Right lobe of liver (tissue), 4 donors: ENCODE results near the gene METTL1.

Source experiments
- POLR2A ChIP-seq: fragments of 450-650 bp; IDR thresholded peaks from one replicate; pipeline ENCODE4 v1.6.1; 2017; ENCODE audit warnings: antibody characterized with exemption, mild to moderate bottlenecking
- TF ChIP-seq, protein P1 (sequence below), 4 donors: fragments of 200-600 bp in 3 of 4; fragments of 450-650 bp in 1 of 4; IDR thresholded peaks; one replicate each; pipeline versions ENCODE4 v1.5.1 to v1.8.0; 2016 to 2022; ENCODE audit warnings: antibody characterized with exemption in 4 of 4, mild to moderate bottlenecking in 2 of 4
- donor health status: DM: no; HTN: no; CAD: no.
- donor health status: DM: no; HTN: no; CAD: no.
- donor health status: DM: no; HTN: yes; CAD: no.

GRCh38 chr12:57810450-57810849, 38.5 kb upstream of the METTL1 start:
- TF ChIP-seq, protein P1, sequence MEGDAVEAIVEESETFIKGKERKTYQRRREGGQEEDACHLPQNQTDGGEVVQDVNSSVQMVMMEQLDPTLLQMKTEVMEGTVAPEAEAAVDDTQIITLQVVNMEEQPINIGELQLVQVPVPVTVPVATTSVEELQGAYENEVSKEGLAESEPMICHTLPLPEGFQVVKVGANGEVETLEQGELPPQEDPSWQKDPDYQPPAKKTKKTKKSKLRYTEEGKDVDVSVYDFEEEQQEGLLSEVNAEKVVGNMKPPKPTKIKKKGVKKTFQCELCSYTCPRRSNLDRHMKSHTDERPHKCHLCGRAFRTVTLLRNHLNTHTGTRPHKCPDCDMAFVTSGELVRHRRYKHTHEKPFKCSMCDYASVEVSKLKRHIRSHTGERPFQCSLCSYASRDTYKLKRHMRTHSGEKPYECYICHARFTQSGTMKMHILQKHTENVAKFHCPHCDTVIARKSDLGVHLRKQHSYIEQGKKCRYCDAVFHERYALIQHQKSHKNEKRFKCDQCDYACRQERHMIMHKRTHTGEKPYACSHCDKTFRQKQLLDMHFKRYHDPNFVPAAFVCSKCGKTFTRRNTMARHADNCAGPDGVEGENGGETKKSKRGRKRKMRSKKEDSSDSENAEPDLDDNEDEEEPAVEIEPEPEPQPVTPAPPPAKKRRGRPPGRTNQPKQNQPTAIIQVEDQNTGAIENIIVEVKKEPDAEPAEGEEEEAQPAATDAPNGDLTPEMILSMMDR (IDR thresholded peaks at IDR 0.05) = no peak
- TF ChIP-seq POLR2A = no peak
